HEK293 (cell line): Measurements from ENCODE around the gene HUS1B.

Experiments used
- CTCF ChIA-PET: fragments of 350-600 bp; formaldehyde crosslinking; extraction: SDS; loops from one replicate; lab custom pipeline; 2021; ENCODE audit warnings: antibody characterized with exemption; lab: Yijun Ruan, JAX
- POLR2A ChIA-PET: fragments of 300-600 bp; formaldehyde crosslinking; extraction: SDS; loops from one replicate; lab custom pipeline; 2020; ENCODE audit warnings: antibody characterized with exemption, inconsistent platforms; lab: Yijun Ruan, JAX
- H3K27ac ChIP-seq: fragments of 200-500 bp; sonication (Bioruptor generic); 2 replicates; pipeline ENCODE4 v1.5.1; 2014; ENCODE audit warnings: low read depth, low read length, control low read depth, inconsistent platforms; ENCODE audit errors: extremely low read depth
- H3K36me3 ChIP-seq, 2 experiments: fragments of 200-500 bp in 1 of 2; sonication (Bioruptor generic) in 1 of 2; 1 replicate in 1 of 2; 2 replicates in 1 of 2; pipeline ENCODE4 v1.5.1; 2014 to 2017; ENCODE audit warnings: inconsistent platforms in 2 of 2, low read length in 2 of 2; ENCODE audit not compliant: control insufficient read depth in 2 of 2, insufficient read depth in 1 of 2
- H3K4me1 ChIP-seq: fragments of 200-500 bp; sonication (Bioruptor generic); 2 replicates; pipeline ENCODE4 v1.5.1; 2014; ENCODE audit warnings: mild to moderate bottlenecking, low read length, inconsistent platforms; ENCODE audit not compliant: control insufficient read depth, insufficient read depth
- H3K4me3 ChIP-seq: 2 replicates; pipeline ENCODE4 v1.5.1; 2011; ENCODE audit warnings: low read depth, mild to moderate bottlenecking, control low read depth, low read length, moderate library complexity
- H3K9me3 ChIP-seq: fragments of 200-500 bp; sonication (Bioruptor generic); 2 replicates; pipeline ENCODE4 v1.5.1; 2014; ENCODE audit warnings: low read depth, low read length, inconsistent platforms; ENCODE audit not compliant: control insufficient read depth, insufficient read depth
- HOXA7 ChIP-seq: sonication (generic); formaldehyde crosslinking; IDR thresholded peaks from 2 replicates; pipeline ENCODE4 v1.8.1; 2022; ENCODE audit warnings: missing genetic modification reagents, borderline replicate concordance
- HOXC10 ChIP-seq: sonication (generic); formaldehyde crosslinking; IDR thresholded peaks from 2 replicates; pipeline ENCODE4 v1.8.1; 2023; ENCODE audit warnings: mild to moderate bottlenecking, missing genetic modification reagents
- KLF8 ChIP-seq: fragments of 450-650 bp; formaldehyde crosslinking; IDR thresholded peaks from 2 replicates; pipeline ENCODE4 v1.5.1; 2016; ENCODE audit warnings: missing biosample characterization, missing genetic modification characterization
- MZF1 ChIP-seq: fragments of 450-650 bp; formaldehyde crosslinking; IDR thresholded peaks from 2 replicates; pipeline ENCODE4 v1.5.1; 2017; ENCODE audit warnings: missing biosample characterization, missing genetic modification characterization, borderline replicate concordance
- OSR2 ChIP-seq: fragments of 450-650 bp; formaldehyde crosslinking; IDR thresholded peaks from 2 replicates; pipeline ENCODE4 v1.5.1; 2016; ENCODE audit warnings: missing biosample characterization, missing genetic modification characterization
- PBX3 ChIP-seq: sonication (generic); formaldehyde crosslinking; IDR thresholded peaks from 2 replicates; pipeline ENCODE4 v1.8.1; 2022; ENCODE audit warnings: mild to moderate bottlenecking, moderate library complexity, missing genetic modification reagents
- PRDM10 ChIP-seq: fragments of 450-650 bp; formaldehyde crosslinking; IDR thresholded peaks from 2 replicates; pipeline ENCODE4 v1.5.1; 2016; ENCODE audit warnings: missing biosample characterization, missing genetic modification characterization
- SALL2 ChIP-seq: fragments of 450-650 bp; formaldehyde crosslinking; IDR thresholded peaks from 2 replicates; pipeline ENCODE4 v1.5.0; 2017; ENCODE audit warnings: missing biosample characterization, mild to moderate bottlenecking, missing genetic modification characterization, borderline replicate concordance
- SP2 ChIP-seq: fragments of 450-650 bp; formaldehyde crosslinking; IDR thresholded peaks from 2 replicates; pipeline ENCODE4 v1.5.1; 2016; ENCODE audit warnings: missing biosample characterization, missing genetic modification characterization
- SP7 ChIP-seq: fragments of 450-650 bp; formaldehyde crosslinking; IDR thresholded peaks from 2 replicates; pipeline ENCODE4 v1.5.1; 2016; ENCODE audit warnings: missing biosample characterization, missing genetic modification characterization
- TRIM28 ChIP-seq: IDR thresholded peaks from 2 replicates; pipeline ENCODE4 v1.6.1; 2011; ENCODE audit warnings: low read length, control low read depth, borderline replicate concordance
- ZBTB26 ChIP-seq: fragments of 450-650 bp; formaldehyde crosslinking; optimal IDR thresholded peaks from 2 replicates; pipeline ENCODE3; 2016; ENCODE audit warnings: missing biosample characterization, mild to moderate bottlenecking, missing genetic modification characterization
- ZBTB48 ChIP-seq: fragments of 450-650 bp; formaldehyde crosslinking; IDR thresholded peaks from 2 replicates; pipeline ENCODE4 v1.5.1; 2016; ENCODE audit warnings: missing biosample characterization, missing genetic modification characterization
- ZBTB49 ChIP-seq: fragments of 450-650 bp; formaldehyde crosslinking; IDR thresholded peaks from 2 replicates; pipeline ENCODE4 v1.5.1; 2016; ENCODE audit warnings: missing biosample characterization, missing genetic modification characterization, low read depth
- ZIC2 ChIP-seq: fragments of 450-650 bp; formaldehyde crosslinking; IDR thresholded peaks from 2 replicates; pipeline ENCODE4 v1.5.1; 2016; ENCODE audit warnings: missing biosample characterization, missing genetic modification characterization
- ZNF133 ChIP-seq: fragments of 450-650 bp; formaldehyde crosslinking; IDR thresholded peaks from 2 replicates; pipeline ENCODE4 v1.5.1; 2016; ENCODE audit warnings: missing biosample characterization, missing genetic modification characterization
- ZNF140 ChIP-seq: fragments of 450-650 bp; formaldehyde crosslinking; IDR thresholded peaks from 2 replicates; pipeline ENCODE4 v1.5.1; 2016; ENCODE audit warnings: missing biosample characterization, missing genetic modification characterization
- ZNF16 ChIP-seq: fragments of 450-650 bp; formaldehyde crosslinking; IDR thresholded peaks from 2 replicates; pipeline ENCODE4 v1.5.1; 2016; ENCODE audit warnings: low read depth, missing biosample characterization, missing genetic modification characterization
- ZNF184 ChIP-seq: fragments of 450-650 bp; IDR thresholded peaks from 2 replicates; pipeline ENCODE4 v1.5.1; 2018; ENCODE audit warnings: missing biosample characterization, mild to moderate bottlenecking, missing genetic modification characterization
- ZNF211 ChIP-seq: fragments of 450-650 bp; formaldehyde crosslinking; IDR thresholded peaks from 2 replicates; pipeline ENCODE4 v1.5.1; 2016; ENCODE audit warnings: low read depth, missing biosample characterization, missing genetic modification characterization
- ZNF248 ChIP-seq: fragments of 450-650 bp; formaldehyde crosslinking; IDR thresholded peaks from 2 replicates; pipeline ENCODE4 v1.5.1; 2017; ENCODE audit warnings: missing biosample characterization, missing genetic modification characterization
- ZNF274 ChIP-seq, 2 experiments: fragments of 200-500 bp in 1 of 2; fragments of 450-650 bp in 1 of 2; sonication (Bioruptor generic) in 1 of 2; formaldehyde crosslinking in 1 of 2; IDR thresholded peaks; 2 replicates each; pipeline versions ENCODE4 v1.5.1 to v1.6.1; 2014 to 2016; ENCODE audit warnings: borderline replicate concordance in 1 of 2, inconsistent platforms in 1 of 2, low read length in 1 of 2, missing biosample characterization in 1 of 2, missing genetic modification characterization in 1 of 2
- ZNF302 ChIP-seq: fragments of 450-650 bp; formaldehyde crosslinking; IDR thresholded peaks from 2 replicates; pipeline ENCODE4 v1.5.1; 2016; ENCODE audit warnings: missing biosample characterization, missing genetic modification characterization, low read depth
- ZNF37A ChIP-seq: fragments of 450-650 bp; IDR thresholded peaks from 2 replicates; pipeline ENCODE4 v1.5.1; 2018; ENCODE audit warnings: missing biosample characterization, missing genetic modification characterization
- ZNF423 ChIP-seq: fragments of 450-650 bp; formaldehyde crosslinking; IDR thresholded peaks from 2 replicates; pipeline ENCODE4 v1.5.1; 2016; ENCODE audit warnings: missing biosample characterization, missing genetic modification characterization
- ZNF623 ChIP-seq: fragments of 450-650 bp; formaldehyde crosslinking; IDR thresholded peaks from 2 replicates; pipeline ENCODE4 v1.5.1; 2016; ENCODE audit warnings: missing biosample characterization, missing genetic modification characterization
- ZNF660 ChIP-seq: fragments of 450-650 bp; IDR thresholded peaks from 2 replicates; pipeline ENCODE4 v1.5.1; 2018; ENCODE audit warnings: missing biosample characterization, mild to moderate bottlenecking, missing genetic modification characterization
- ZNF843 ChIP-seq: fragments of 450-650 bp; formaldehyde crosslinking; IDR thresholded peaks from 2 replicates; pipeline ENCODE4 v1.5.1; 2016; ENCODE audit warnings: missing biosample characterization, missing genetic modification characterization

Gene HUS1B

GRCh38 chr6:659716-660581 lies 3.0 kb upstream of the HUS1B start:
- no peaks in the 10 kb centered on the region for H3K9me3 ChIP-seq
- H3K4me1 ChIP-seq, result peaks cover 20% of the 10 kb centered on the region
- no peak overlapping the region for H3K27ac ChIP-seq
- ChIA-PET POLR2A (interaction anchor here (1.0 kb wide), 1 partner anchor 10 kb away, joined by 4 read pairs; no protein-coding TSS in a partner anchor), CTCF (interaction anchor here (0.7 to 1.3 kb wide), 4 partner anchors 11 to 31 kb away, joined by 3 to 4 read pairs (median 4); no protein-coding TSS in a partner anchor)
- peaks cover 0 to 7% of the 10 kb centered on the region in 2 experiments; a peak in 1 of 3 replicates for H3K36me3 ChIP-seq
- no peak overlapping the region for H3K4me3 ChIP-seq
- TF ChIP-seq ZNF660, result no peak
- TF ChIP-seq ZBTB48, result no peak
- TF ChIP-seq ZNF140 (tag by site-specific recombination), result no peak
- TF ChIP-seq PBX3 (CRISPR knock-in tag), result no peak
- TF ChIP-seq SALL2 (tag by site-specific recombination), result no peak
- no peak for TF ChIP-seq TRIM28
- 0 out of 2 replicates have a peak, but pooled peaks have one; percentile 28 for TF ChIP-seq SP7 (tag by site-specific recombination)
- TF ChIP-seq ZNF623 (tag by site-specific recombination), result no peak
- no peak for TF ChIP-seq ZNF16 (tag by site-specific recombination)
- TF ChIP-seq ZNF184 (tag by site-specific recombination), result no peak
- no peak for TF ChIP-seq ZNF302 (tag by site-specific recombination)
- no peak for TF ChIP-seq ZNF274 (IDR thresholded peaks at IDR 0.05; ENCODE audit: low read length)
- no peak for TF ChIP-seq ZNF274 (tag by site-specific recombination; IDR thresholded peaks at IDR 0.05; ENCODE audit: borderline replicate concordance)
- TF ChIP-seq KLF8 (tag by site-specific recombination), result no peak
- no peak for TF ChIP-seq ZNF133 (tag by site-specific recombination)
- TF ChIP-seq ZNF423 (tag by site-specific recombination), result no peak
- no peak for TF ChIP-seq ZNF843
- TF ChIP-seq ZIC2, result peak; percentile 47; the same call in 1 of the 2 replicates
- TF ChIP-seq OSR2 (tag by site-specific recombination), result no peak
- TF ChIP-seq ZNF211 (tag by site-specific recombination), result no peak
- no peak for TF ChIP-seq HOXC10 (CRISPR knock-in tag)
- no peak for TF ChIP-seq ZNF248 (tag by site-specific recombination)
- peak; percentile 31; the same call in 1 of the 2 replicates for TF ChIP-seq PRDM10 (tag by site-specific recombination)
- TF ChIP-seq MZF1 (tag by site-specific recombination), result no peak
- no peak for TF ChIP-seq ZBTB49 (tag by site-specific recombination)
- no peak for TF ChIP-seq ZBTB26 (tag by site-specific recombination)
- no peak for TF ChIP-seq HOXA7 (CRISPR knock-in tag)
- no peak for TF ChIP-seq SP2
- TF ChIP-seq ZNF37A (tag by site-specific recombination), result no peak
